CD4-positive, CD25-positive, alpha-beta regulatory T cell (primary cell): ENCODE measurements around the gene CYP1B1. TPM values are rescaled to one million over a fixed set of nuclear protein-coding genes. Genes with fewer than 3 reads are reported as not detected.

Experiments used
- ATAC-seq, 2 donors: fragments of 150-1000 bp; cut with Tn5 transposase; one replicate each; pipeline ENCODE4 v1.10.0; 2021; ENCODE audit warnings: low read depth in 2 of 2, moderate number of reproducible peaks in 2 of 2, moderate library complexity in 1 of 2
- DNase-seq, 3 donors: peaks; one replicate each; pipeline versions ENCODE4 v3.0.0 to v3.0.0-alpha.2; 2012 to 2022; ENCODE audit warnings: mixed read lengths in 1 of 3
- H3K27ac ChIP-seq: one replicate; pipeline ENCODE4 v1.7.0; 2013; ENCODE audit warnings: mild to moderate bottlenecking, low read length; ENCODE audit not compliant: insufficient read depth, poor library complexity, severe bottlenecking
- H3K27me3 ChIP-seq: one replicate; pipeline ENCODE4 v1.7.0; 2013; ENCODE audit warnings: low read length; ENCODE audit not compliant: control insufficient read depth, insufficient read depth
- H3K36me3 ChIP-seq: one replicate; pipeline ENCODE4 v1.7.0; 2013; ENCODE audit warnings: mild to moderate bottlenecking, low read length, moderate library complexity; ENCODE audit not compliant: control insufficient read depth, insufficient read depth
- H3K4me1 ChIP-seq: 2 replicates; pipeline ENCODE4 v1.7.0; 2013; ENCODE audit warnings: mild to moderate bottlenecking, low read length; ENCODE audit not compliant: insufficient read depth, control insufficient read depth, poor library complexity, severe bottlenecking
- H3K4me3 ChIP-seq: one replicate; pipeline ENCODE4 v1.7.0; 2013; ENCODE audit warnings: low read depth, mild to moderate bottlenecking, low read length, moderate library complexity
- H3K9me3 ChIP-seq, 2 experiments: 1 replicate in 1 of 2; 2 replicates in 1 of 2; pipeline ENCODE4 v1.7.0; 2013; ENCODE audit warnings: low read length in 2 of 2, mild to moderate bottlenecking in 1 of 2, moderate library complexity in 1 of 2; ENCODE audit not compliant: control insufficient read depth in 2 of 2
- H3K27ac Mint-ChIP-seq, 3 donors: one replicate each; pipeline ENCODE4 v1.8.0; 2020 to 2022; ENCODE audit warnings: mild to moderate bottlenecking in 3 of 3, mixed read lengths in 3 of 3, moderate library complexity in 2 of 3
- H3K27me3 Mint-ChIP-seq: one replicate; pipeline ENCODE4 v1.8.0; 2022; ENCODE audit warnings: mild to moderate bottlenecking, mixed read lengths
- H3K36me3 Mint-ChIP-seq: one replicate; pipeline ENCODE4 v1.8.0; 2020; ENCODE audit warnings: mixed read lengths
- H3K4me1 Mint-ChIP-seq, 4 donors: one replicate each; pipeline ENCODE4 v1.8.0; 2020 to 2022; ENCODE audit warnings: mixed read lengths in 4 of 4, mild to moderate bottlenecking in 1 of 4
- H3K4me3 Mint-ChIP-seq, 4 donors: one replicate each; pipeline ENCODE4 v1.8.0; 2020 to 2022; ENCODE audit warnings: mild to moderate bottlenecking in 4 of 4, mixed read lengths in 4 of 4, moderate library complexity in 3 of 4
- H3K9me3 Mint-ChIP-seq, 7 donors: one replicate each; pipeline ENCODE4 v1.8.0; 2020 to 2022; ENCODE audit warnings: mixed read lengths in 7 of 7, mild to moderate bottlenecking in 3 of 7, moderate library complexity in 2 of 7
- polyA plus RNA-seq, 4 donors: library from polyadenylated mRNA; unstranded; fragments of 300-500 nt; fragmentation: Illumina TruSeq; gene quantifications; one replicate each; pipeline ENCODE4 v1.2.3, GENCODE V29; 2021
- total RNA-seq: library from RNA; stranded (reverse); gene quantifications from one replicate; pipeline ENCODE4 v1.2.3, GENCODE V29; 2022

Gene CYP1B1
- total and polyA plus RNA-seq, 5 donors from 2014 or later = 0.09 to 0.36 (median 0.10) TPM; not detected in 2

- Histone ChIP-seq H3K4me3 (no peak overlapping the region), H3K4me1 (peaks cover 3% of the 10 kb centered on the region), H3K9me3 (no peaks in the 10 kb centered on the region), H3K27me3 (peaks cover 21% of the 10 kb centered on the region), H3K36me3 (no peaks in the 10 kb centered on the region), H3K27ac (no peak overlapping the region)
- Mint-ChIP-seq H3K27me3 (peaks cover 44% of the 10 kb centered on the region), H3K27ac (no peak overlapping the region), H3K9me3 (peaks cover 0 to 2% (median 0%) of the 10 kb centered on the region in 7 donors), H3K36me3 (peaks cover 3% of the 10 kb centered on the region), H3K4me3 (no peak overlapping the region), H3K4me1 (peaks cover 0 to 9% (median 0%) of the 10 kb centered on the region in 4 donors)
- no peak for DNase-seq
- no peak for ATAC-seq
Measured at GRCh38 chr2:38070438-38070837, 5.5 kb downstream of the CYP1B1 start.

GRCh38 chr2:38068234-38068633 lies 7.7 kb downstream of the CYP1B1 start:
- no peak for ATAC-seq
- no peaks in the 10 kb centered on the region for H3K36me3 ChIP-seq
- peaks cover 32% of the 10 kb centered on the region for H3K27me3 Mint-ChIP-seq

GRCh38 chr2:38066421-38067115 lies 9.4 kb downstream of the CYP1B1 start:
- H3K36me3 ChIP-seq = no peaks in the 10 kb centered on the region
- no peaks in the 10 kb centered on the region for H3K36me3 Mint-ChIP-seq
- no peak overlapping the region for H3K4me3 Mint-ChIP-seq
- H3K4me1 ChIP-seq = no peaks in the 10 kb centered on the region
- no peak overlapping the region for H3K27ac ChIP-seq
- ATAC-seq = no peak
- H3K4me1 Mint-ChIP-seq = no peaks in the 10 kb centered on the region
- no peak for DNase-seq
- peaks cover 0 to 3% (median 0%) of the 10 kb centered on the region in 7 donors for H3K9me3 Mint-ChIP-seq
- peaks cover 13% of the 10 kb centered on the region for H3K27me3 ChIP-seq
- peaks cover 22% of the 10 kb centered on the region for H3K27me3 Mint-ChIP-seq
- H3K9me3 ChIP-seq = no peaks in the 10 kb centered on the region
- H3K27ac Mint-ChIP-seq = no peak overlapping the region
- H3K4me3 ChIP-seq = no peak overlapping the region

More at GRCh38 chr2:38068234-38068633, 7.7 kb downstream of the CYP1B1 start:
- DNase-seq = no peak
- no peaks in the 10 kb centered on the region for H3K4me1 Mint-ChIP-seq
- no peaks in the 10 kb centered on the region for H3K36me3 Mint-ChIP-seq
- peaks cover 0 to 2% (median 0%) of the 10 kb centered on the region in 7 donors for H3K9me3 Mint-ChIP-seq
- no peak overlapping the region for H3K27ac Mint-ChIP-seq
- Histone ChIP-seq H3K27ac (no peak overlapping the region), H3K4me3 (no peak overlapping the region), H3K9me3 (no peaks in the 10 kb centered on the region), H3K27me3 (peaks cover 21% of the 10 kb centered on the region), H3K4me1 (no peaks in the 10 kb centered on the region)
- H3K4me3 Mint-ChIP-seq = no peak overlapping the region

- Histone ChIP-seq H3K4me1 (no peaks in the 10 kb centered on the region), H3K36me3 (no peaks in the 10 kb centered on the region), H3K9me3 (no peaks in the 10 kb centered on the region), H3K27ac (no peak overlapping the region), H3K4me3 (no peak overlapping the region), H3K27me3 (peaks cover 7% of the 10 kb centered on the region)
- peaks cover 0 to 3% (median 0%) of the 10 kb centered on the region in 7 donors for H3K9me3 Mint-ChIP-seq
- H3K4me3 Mint-ChIP-seq = no peak overlapping the region
- H3K27ac Mint-ChIP-seq = no peak overlapping the region
- peaks cover 22% of the 10 kb centered on the region for H3K27me3 Mint-ChIP-seq
- no peak for DNase-seq
- no peaks in the 10 kb centered on the region for H3K4me1 Mint-ChIP-seq
- ATAC-seq = no peak
- H3K36me3 Mint-ChIP-seq = no peaks in the 10 kb centered on the region
Measured at GRCh38 chr2:38065502-38066135, 10.3 kb downstream of the CYP1B1 start.

GRCh38 chr2:38064801-38065501 lies 11.0 kb downstream of the CYP1B1 start:
- Histone ChIP-seq H3K27ac (no peak overlapping the region), H3K9me3 (no peaks in the 10 kb centered on the region), H3K4me3 (no peak overlapping the region), H3K4me1 (no peaks in the 10 kb centered on the region), H3K36me3 (no peaks in the 10 kb centered on the region), H3K27me3 (peaks cover 3% of the 10 kb centered on the region)
- Mint-ChIP-seq H3K27ac (no peak overlapping the region), H3K4me3 (no peak overlapping the region), H3K36me3 (no peaks in the 10 kb centered on the region), H3K9me3 (peaks cover 0 to 3% (median 0%) of the 10 kb centered on the region in 7 donors), H3K4me1 (no peaks in the 10 kb centered on the region), H3K27me3 (peaks cover 18% of the 10 kb centered on the region)
- DNase-seq (no peak), ATAC-seq (no peak)

GRCh38 chr2:38060236-38061018 lies 15.5 kb downstream of the CYP1B1 start:
- ATAC-seq (no peak), DNase-seq (no peak)
- H3K36me3 Mint-ChIP-seq = no peaks in the 10 kb centered on the region
- H3K27me3 Mint-ChIP-seq = peaks cover 10% of the 10 kb centered on the region
- no peak overlapping the region for H3K4me3 Mint-ChIP-seq
- H3K4me1 Mint-ChIP-seq = no peaks in the 10 kb centered on the region
- H3K36me3 ChIP-seq = no peaks in the 10 kb centered on the region
- H3K27me3 ChIP-seq = peaks cover 7% of the 10 kb centered on the region
- no peak overlapping the region for H3K4me3 ChIP-seq
- H3K4me1 ChIP-seq = no peaks in the 10 kb centered on the region
- H3K9me3 ChIP-seq = no peaks in the 10 kb centered on the region
- peaks cover 0 to 3% (median 0%) of the 10 kb centered on the region in 7 donors for H3K9me3 Mint-ChIP-seq
- H3K27ac ChIP-seq = no peak overlapping the region
- no peak overlapping the region for H3K27ac Mint-ChIP-seq

- Mint-ChIP-seq H3K9me3 (peaks cover 0 to 6% (median 0%) of the 10 kb centered on the region in 7 donors), H3K4me3 (no peak overlapping the region), H3K27me3 (peaks cover 15% of the 10 kb centered on the region), H3K27ac (no peak overlapping the region), H3K4me1 (no peaks in the 10 kb centered on the region), H3K36me3 (no peaks in the 10 kb centered on the region)
- peaks cover 8% of the 10 kb centered on the region for H3K27me3 ChIP-seq
- DNase-seq = no peak
- H3K9me3 ChIP-seq = no peaks in the 10 kb centered on the region
- no peak overlapping the region for H3K4me3 ChIP-seq
- no peaks in the 10 kb centered on the region for H3K36me3 ChIP-seq
- H3K4me1 ChIP-seq = no peaks in the 10 kb centered on the region
- no peak overlapping the region for H3K27ac ChIP-seq
- no peak for ATAC-seq
Measured at GRCh38 chr2:38057651-38058410, 18.1 kb downstream of the CYP1B1 start.
